Mucosa of descending colon (tissue), 3 donors: ENCODE results near the gene CTNNBL1. TPM values are rescaled to one million over a fixed set of nuclear protein-coding genes. Genes with fewer than 3 reads are reported as not detected.
"Not testable (repeated sequence)": the region's sequence is repeated elsewhere in the genome, so short reads cannot be mapped to it uniquely, and the experiment has no call there.

Experiments used
- ATAC-seq: fragments of 200-7000 bp; cut with Tn5 transposase; one replicate; pipeline ENCODE4 v1.9.1; 2020; ENCODE audit warnings: mild to moderate bottlenecking, moderate library complexity
- DNase-seq, 3 donors: peaks; one replicate each; pipeline ENCODE4 v3.0.0-alpha.2; 2020
- H3K36me3 ChIP-seq: fragments of 200-600 bp; one replicate; pipeline ENCODE4 v1.8.0; 2021; ENCODE audit warnings: low read depth, mild to moderate bottlenecking
- H3K4me1 ChIP-seq: fragments of 200-600 bp; one replicate; pipeline ENCODE4 v1.8.0; 2021; ENCODE audit warnings: low read depth, mild to moderate bottlenecking
- H3K4me3 ChIP-seq: fragments of 200-600 bp; one replicate; pipeline ENCODE4 v1.8.0; 2021; ENCODE audit warnings: mild to moderate bottlenecking
- H3K9me3 ChIP-seq: fragments of 200-600 bp; one replicate; pipeline ENCODE4 v1.8.0; 2021; ENCODE audit warnings: mild to moderate bottlenecking
- intact Hi-C, 2 donors: fragments of 100-400 bp; cut with DNase I in 1 of 2; cut with micrococcal nuclease in 1 of 2; formaldehyde crosslinking; loops; one replicate each; pipeline versions ENCODE4 v1.11.0 to v1.11.1; 2022; cut with DNase I, micrococcal nuclease
- total RNA-seq, 3 donors: library from RNA; stranded (reverse); fragmentation: NEBNext Ultra II Directional in 2 of 3; extraction: Animal tissue kit (Norgen Biotek cat#: 25700) in 2 of 3; gene quantifications; one replicate each; pipeline versions ENCODE4 v1.2.1 to v1.2.4, GENCODE V29; 2021 to 2023
- TF ChIP-seq, protein P1 (sequence below): fragments of 200-600 bp; IDR thresholded peaks from one replicate; pipeline ENCODE4 v1.8.0; 2022; ENCODE audit warnings: antibody characterized with exemption, mild to moderate bottlenecking
- donor health status: DM: no; HTN: no; CAD: no; lungs with moderate emphysema.
- donor health status: DM: no; HTN: no; CAD: no.
- donor health status: DM: no; HTN: yes; CAD: no.

The CTNNBL1 gene
- total RNA-seq, 3 donors from 2014 or later = 31.0 to 64.8 (median 37.8) TPM

DNA sequence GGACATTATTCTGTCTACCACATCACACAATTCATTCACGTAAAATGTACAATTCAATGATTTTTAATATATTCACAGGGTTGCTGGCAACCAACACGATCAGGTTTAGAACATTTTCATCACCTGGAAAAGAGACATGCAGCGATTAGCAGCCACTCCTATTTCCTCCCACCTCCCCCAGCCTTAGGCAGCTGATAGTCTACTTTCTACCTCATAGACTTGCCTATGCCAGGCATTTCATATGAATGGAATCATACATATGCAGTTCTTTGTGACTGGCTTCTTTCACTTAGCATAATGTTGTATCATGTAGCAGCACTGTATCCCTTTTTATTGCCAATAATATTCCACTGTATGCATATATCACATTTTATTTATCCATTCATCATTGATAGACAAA, 31.5 kb upstream of the CTNNBL1 start:
- ATAC-seq = no peak
- H3K36me3 ChIP-seq = no peaks in the 10 kb centered on the region
- TF ChIP-seq, protein P1, sequence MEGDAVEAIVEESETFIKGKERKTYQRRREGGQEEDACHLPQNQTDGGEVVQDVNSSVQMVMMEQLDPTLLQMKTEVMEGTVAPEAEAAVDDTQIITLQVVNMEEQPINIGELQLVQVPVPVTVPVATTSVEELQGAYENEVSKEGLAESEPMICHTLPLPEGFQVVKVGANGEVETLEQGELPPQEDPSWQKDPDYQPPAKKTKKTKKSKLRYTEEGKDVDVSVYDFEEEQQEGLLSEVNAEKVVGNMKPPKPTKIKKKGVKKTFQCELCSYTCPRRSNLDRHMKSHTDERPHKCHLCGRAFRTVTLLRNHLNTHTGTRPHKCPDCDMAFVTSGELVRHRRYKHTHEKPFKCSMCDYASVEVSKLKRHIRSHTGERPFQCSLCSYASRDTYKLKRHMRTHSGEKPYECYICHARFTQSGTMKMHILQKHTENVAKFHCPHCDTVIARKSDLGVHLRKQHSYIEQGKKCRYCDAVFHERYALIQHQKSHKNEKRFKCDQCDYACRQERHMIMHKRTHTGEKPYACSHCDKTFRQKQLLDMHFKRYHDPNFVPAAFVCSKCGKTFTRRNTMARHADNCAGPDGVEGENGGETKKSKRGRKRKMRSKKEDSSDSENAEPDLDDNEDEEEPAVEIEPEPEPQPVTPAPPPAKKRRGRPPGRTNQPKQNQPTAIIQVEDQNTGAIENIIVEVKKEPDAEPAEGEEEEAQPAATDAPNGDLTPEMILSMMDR = no peak

DNA sequence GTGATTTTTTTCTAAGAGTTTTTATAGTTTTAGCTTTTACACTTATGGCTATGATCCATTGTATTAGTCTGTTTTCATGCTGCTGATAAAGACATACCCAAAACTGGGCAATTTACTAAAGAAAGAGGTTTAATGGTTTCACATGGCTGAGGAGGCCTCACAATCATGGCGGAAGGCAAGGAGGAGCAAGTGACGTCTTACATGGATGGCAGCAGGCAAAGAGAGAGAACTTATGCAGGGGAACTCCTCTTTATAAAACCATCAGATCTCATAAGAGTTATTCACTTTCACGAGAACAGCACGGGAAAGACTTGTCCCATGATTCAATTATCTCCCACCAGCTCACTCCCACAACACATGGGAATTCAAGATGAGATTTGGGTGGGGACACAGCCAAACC, 29.2 kb upstream of the CTNNBL1 start:
- intact Hi-C loops, H3K4me1 ChIP-seq, H3K9me3 ChIP-seq, H3K36me3 ChIP-seq, H3K4me3 ChIP-seq, ATAC-seq, DNase-seq: not testable (repeated sequence)

More for the DNA sequence above, 31.5 kb upstream of the CTNNBL1 start:
- Histone ChIP-seq H3K9me3 (no peaks in the 10 kb centered on the region), H3K4me3 (no peak overlapping the region), H3K4me1 (no peaks in the 10 kb centered on the region)
- intact Hi-C loops = no loop called here
- no peak for DNase-seq

DNA sequence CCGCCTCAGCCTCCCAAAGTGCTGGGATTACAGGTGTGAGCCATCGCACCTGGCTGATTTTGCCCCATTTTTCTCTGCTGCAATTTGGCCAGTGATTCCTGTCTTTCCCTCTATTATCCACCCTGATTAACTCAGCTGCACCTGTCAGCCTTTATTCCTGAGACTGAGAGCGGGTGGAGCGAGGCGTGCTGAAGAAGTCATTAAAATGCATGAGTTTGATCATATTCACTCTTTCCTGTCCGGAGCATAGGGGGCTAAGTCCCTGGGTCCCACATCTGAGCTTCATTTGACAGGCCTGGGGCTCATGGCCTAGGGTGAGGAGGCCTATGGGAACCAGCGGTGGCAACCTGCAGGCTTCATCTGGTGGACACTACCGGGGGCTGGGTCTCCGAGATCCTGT, 25.7 kb upstream of the CTNNBL1 start:
- Histone ChIP-seq H3K36me3 (no peaks in the 10 kb centered on the region), H3K9me3 (no peaks in the 10 kb centered on the region), H3K4me1 (no peaks in the 10 kb centered on the region), H3K4me3 (no peak overlapping the region)
- intact Hi-C loops = no loop called here
- DNase-seq (no peak), ATAC-seq (no peak)
- TF ChIP-seq, protein P1 = no peak

DNA sequence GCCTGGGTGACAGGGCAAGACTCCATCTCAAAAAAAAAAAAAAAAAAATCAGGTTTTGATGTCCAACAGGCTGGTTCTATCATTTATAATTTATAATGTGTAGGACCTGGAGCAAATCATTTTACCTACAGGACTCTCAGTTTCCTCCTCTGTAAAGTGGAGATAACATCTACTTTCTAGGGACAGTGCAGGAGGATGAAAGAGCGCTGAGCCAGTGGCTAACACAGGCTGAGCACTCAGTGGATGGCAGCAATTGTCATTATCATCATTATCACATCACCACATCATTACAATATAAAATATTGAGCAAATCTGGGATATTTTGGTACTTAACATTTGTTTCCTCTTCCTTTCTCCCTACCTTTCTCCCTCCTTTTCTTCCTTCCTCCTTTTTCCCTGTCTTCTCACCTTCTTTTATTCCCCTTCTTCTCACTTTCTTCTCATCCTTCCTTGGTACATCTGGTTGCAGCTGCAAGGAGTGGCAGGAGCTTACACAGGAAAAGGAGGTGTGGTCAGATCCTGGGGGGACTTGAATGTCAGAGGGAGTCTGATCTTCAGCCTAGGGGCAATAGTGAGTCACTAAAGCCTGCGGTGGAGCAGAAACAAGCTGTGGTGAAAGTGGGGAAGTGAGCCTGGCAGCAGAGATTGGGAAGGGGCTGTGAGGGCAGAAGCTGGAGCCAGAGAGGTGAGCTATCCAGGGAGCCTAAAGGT, 24.6 kb upstream of the CTNNBL1 start:
- Histone ChIP-seq H3K9me3 (no peaks in the 10 kb centered on the region), H3K4me1 (no peaks in the 10 kb centered on the region), H3K4me3 (no peak overlapping the region), H3K36me3 (no peaks in the 10 kb centered on the region)
- intact Hi-C loops = no loop called here
- DNase-seq (no peak), ATAC-seq (no peak)
- TF ChIP-seq, protein P1 = no peak

DNA sequence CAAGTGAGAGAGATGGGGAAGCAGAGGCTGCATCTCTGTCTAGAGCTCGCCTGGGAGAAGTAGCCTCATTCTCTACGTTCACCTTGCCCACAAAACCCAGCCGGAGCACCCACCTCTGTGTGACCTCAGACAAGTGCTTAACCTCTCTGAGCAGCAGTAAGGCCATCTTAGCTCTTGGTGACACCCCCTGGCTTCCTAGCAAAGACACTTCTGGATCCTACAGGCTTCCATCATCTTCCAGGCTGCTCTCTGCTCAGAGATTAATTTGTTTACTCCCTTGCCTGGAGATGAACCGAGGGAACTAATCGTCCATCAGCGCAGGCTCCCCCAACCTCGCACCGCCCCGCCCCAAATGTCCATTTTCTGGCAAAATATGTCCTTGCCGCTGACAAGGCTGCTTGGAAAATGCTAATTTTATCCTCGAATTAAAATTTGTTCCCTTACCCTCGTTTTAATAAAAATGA, 24.0 kb upstream of the CTNNBL1 start:
- Histone ChIP-seq H3K4me1 (no peaks in the 10 kb centered on the region), H3K4me3 (no peak overlapping the region), H3K36me3 (no peaks in the 10 kb centered on the region), H3K9me3 (no peaks in the 10 kb centered on the region)
- no peak for DNase-seq
- no peak for ATAC-seq
- intact Hi-C loops = no loop called here
- TF ChIP-seq, protein P1 = no peak

DNA sequence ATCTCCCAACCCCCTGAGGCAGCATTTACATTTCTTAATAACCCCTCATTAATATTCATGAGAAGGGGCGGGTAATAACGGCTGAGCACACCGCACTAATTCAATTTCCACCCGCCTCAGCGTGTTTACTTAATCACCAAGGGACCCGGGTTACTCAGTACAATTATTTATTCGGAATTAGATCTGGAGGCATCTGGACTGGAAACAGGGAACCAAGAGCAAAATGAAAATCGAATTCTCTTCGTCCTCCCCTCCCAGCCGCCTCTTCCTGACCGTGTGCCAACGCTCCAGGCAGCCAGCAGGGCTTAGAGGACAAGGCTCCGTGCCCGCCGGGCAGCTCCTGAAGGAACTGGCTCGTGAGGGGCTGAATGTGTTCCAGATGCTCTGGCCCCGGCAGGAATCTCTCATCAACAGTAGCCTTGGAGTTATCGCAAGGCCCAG, 23.5 kb upstream of the CTNNBL1 start:
- Histone ChIP-seq H3K4me3 (no peak overlapping the region), H3K36me3 (no peaks in the 10 kb centered on the region), H3K4me1 (no peaks in the 10 kb centered on the region), H3K9me3 (no peaks in the 10 kb centered on the region)
- intact Hi-C loops = no loop called here
- DNase-seq (peak; percentile 6 to 55 (median 31)), ATAC-seq (no peak)
- TF ChIP-seq, protein P1 = no peak
